Astrocyte of the spinal cord (primary cell): ENCODE data around the gene DDX56.

Experiments used
- DNase-seq: peaks from one replicate; pipeline ENCODE4 v3.0.0; 2011; ENCODE audit warnings: low read depth, low spot score
- H3K4me3 ChIP-seq: 2 replicates; pipeline ENCODE4 v1.5.1; 2011; ENCODE audit warnings: low read depth, mild to moderate bottlenecking, low read length, moderate library complexity
- in situ Hi-C: cut with HindIII; loops from 2 replicates; pipeline ENCODE4 v1.10.0; 2017; ENCODE audit warnings: low sequenced_read_pairs
- TF ChIP-seq, protein P1 (sequence below): IDR thresholded peaks from 2 replicates; pipeline ENCODE4 v1.5.1; 2012; ENCODE audit warnings: low read depth, mild to moderate bottlenecking, low read length, inconsistent platforms

The DDX56 gene

GRCh38 chr7:44549457-44549856 lies 24.3 kb downstream of the DDX56 start:
- in situ Hi-C loops = no loop called here
- no peak for DNase-seq
- TF ChIP-seq, protein P1, sequence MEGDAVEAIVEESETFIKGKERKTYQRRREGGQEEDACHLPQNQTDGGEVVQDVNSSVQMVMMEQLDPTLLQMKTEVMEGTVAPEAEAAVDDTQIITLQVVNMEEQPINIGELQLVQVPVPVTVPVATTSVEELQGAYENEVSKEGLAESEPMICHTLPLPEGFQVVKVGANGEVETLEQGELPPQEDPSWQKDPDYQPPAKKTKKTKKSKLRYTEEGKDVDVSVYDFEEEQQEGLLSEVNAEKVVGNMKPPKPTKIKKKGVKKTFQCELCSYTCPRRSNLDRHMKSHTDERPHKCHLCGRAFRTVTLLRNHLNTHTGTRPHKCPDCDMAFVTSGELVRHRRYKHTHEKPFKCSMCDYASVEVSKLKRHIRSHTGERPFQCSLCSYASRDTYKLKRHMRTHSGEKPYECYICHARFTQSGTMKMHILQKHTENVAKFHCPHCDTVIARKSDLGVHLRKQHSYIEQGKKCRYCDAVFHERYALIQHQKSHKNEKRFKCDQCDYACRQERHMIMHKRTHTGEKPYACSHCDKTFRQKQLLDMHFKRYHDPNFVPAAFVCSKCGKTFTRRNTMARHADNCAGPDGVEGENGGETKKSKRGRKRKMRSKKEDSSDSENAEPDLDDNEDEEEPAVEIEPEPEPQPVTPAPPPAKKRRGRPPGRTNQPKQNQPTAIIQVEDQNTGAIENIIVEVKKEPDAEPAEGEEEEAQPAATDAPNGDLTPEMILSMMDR = no peak
- H3K4me3 ChIP-seq = no peak overlapping the region

GRCh38 chr7:44548893-44549292 lies 24.8 kb downstream of the DDX56 start:
- in situ Hi-C loops = no loop called here
- no peak overlapping the region for H3K4me3 ChIP-seq
- TF ChIP-seq, protein P1 = no peak
- no peak for DNase-seq

- DNase-seq = peak; percentile 34
- in situ Hi-C loops = no loop called here
- TF ChIP-seq, protein P1 = no peak
- no peak overlapping the region for H3K4me3 ChIP-seq
Measured at GRCh38 chr7:44547536-44548231, 26.0 kb downstream of the DDX56 start.

GRCh38 chr7:44541876-44542610 lies 31.7 kb downstream of the DDX56 start:
- no peak overlapping the region for H3K4me3 ChIP-seq
- TF ChIP-seq, protein P1 = no peak
- no peak for DNase-seq
- in situ Hi-C loops = no loop called here

DNA sequence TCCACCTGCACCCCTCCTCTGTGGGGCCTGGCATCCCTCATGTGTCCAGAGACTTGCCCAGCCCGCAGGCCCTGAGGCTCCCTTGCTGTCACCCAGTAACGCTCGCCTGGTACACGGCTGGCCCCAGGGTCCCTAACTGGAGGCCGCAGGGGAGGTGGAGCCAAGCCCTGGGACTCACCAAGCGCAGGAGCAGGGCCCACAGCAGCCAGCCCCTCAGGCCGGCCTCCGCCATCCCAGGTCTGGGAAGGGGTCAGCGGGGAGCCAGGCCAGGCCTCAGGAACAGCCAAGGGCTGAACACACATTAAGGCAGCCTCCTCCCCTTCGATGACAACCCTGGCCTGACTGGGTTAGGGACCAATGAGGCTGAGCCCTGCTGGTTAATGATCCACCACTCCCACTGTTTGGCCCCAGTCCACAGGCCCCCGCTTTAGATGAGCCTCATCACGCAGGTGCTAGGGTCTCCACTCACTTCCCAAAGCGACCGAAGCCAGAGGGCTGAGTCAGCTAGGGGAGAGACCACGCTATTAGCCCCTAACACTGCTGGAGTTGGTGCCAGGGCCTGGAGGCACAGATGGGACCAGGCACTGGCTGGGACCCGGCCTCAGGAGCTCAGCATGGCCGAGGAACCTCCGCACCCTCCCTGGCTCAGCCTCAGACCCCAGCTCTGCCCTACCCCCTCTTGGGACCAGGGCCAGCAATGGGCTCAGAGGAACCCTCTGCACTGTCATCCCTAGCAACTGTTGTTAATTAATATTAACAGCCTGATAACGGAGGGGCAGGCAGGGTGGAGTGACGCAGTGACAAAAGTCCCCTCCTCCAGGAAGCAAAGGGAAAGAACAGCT lies 32.5 kb downstream of the DDX56 start, which contains the start of gene NPC1L1:
Gene NPC1L1 (minus strand): TSS at position 303 of the 842 bp plus-strand sequence. CDS start 71 bp downstream, at position 232.
- in situ Hi-C loops = no loop called here
- no peak for DNase-seq
- TF ChIP-seq, protein P1 = no peak
- H3K4me3 ChIP-seq = no peak within 1 kb of the TSS

- TF ChIP-seq, protein P1 = no peak
- no peak for DNase-seq
- in situ Hi-C loops = no loop called here
- no peak overlapping the region for H3K4me3 ChIP-seq
Measured at GRCh38 chr7:44540592-44541027, 33.1 kb downstream of the DDX56 start.
